ENCODE results near the gene LRMDA. TPM values are rescaled to one million over a fixed set of nuclear protein-coding genes. Genes with fewer than 3 reads are reported as not detected.

LRMDA gene
- total and polyA plus RNA-seq, 2 of the 4 experiments (the other 2 are of a cell fraction): 0.07 TPM; not detected in 1

DNA sequence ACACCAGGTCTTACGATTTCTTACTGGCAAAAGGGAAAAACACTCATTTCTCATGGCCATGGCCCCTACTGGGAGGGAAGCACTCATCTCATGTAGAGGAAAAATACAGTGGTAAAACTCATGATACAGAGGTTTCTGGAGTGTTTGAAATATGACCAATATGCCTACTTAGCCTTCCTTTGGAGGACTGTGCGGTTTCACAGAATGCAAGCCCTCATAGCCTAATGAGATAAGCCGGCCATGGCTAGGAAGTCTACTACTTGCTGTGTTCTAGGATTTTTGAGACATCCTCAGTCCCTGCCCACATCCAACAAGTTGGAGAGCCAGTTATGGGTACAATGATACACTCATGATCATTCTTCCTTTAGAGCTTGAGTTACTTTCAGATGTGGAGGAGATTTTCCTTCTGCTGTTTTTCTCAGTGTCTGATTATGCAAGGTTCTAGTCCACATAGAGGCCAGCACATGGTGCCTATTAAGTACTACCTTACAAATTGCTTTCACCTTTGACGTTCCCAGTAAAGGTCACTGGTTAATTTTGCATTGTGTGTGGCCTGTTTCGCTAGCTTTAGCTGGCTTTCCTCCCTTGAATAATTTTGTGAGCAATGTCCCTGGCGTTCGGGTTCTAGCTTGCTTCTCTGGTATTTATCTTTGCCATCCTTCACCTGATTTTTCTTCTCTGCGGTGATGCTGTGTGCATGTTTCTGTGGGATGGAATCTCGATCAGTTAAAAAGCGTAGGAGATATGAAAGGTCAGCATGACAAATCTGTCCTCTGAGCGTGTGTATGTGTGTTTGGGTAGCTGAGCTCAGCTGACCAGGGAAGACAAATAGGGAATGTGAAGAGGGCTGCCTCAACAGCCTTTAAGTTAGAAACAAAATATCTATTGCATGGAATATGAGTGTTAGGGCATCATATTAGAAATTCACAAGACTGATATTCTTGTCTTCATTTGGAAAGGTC is 295.4 kb downstream of the LRMDA start:
- intact Hi-C loops (cut with micrococcal nuclease): no loop called here
- H3K27me3 ChIP-seq (ENCODE audit: control insufficient read depth, insufficient read depth, low read length): peaks cover 3% of the 10 kb centered on the region; the same call in 1 of the 2 replicates
- 20% methylated on average over 1 of the region's 11 CpGs; no CpG with 5 or more reads in 1 of the 2 experiments for WGBS, 2 experiments (ENCODE audit: extremely low coverage in 2 of 2, insufficient read length in 1 of 2)
- H4K91ac ChIP-seq (ENCODE audit: insufficient read depth, low read depth, low read length): no peak overlapping the region
- no peak overlapping the region for H2AFZ ChIP-seq (replicated peaks; ENCODE audit: low read length, poor library complexity)
- H4K5ac ChIP-seq (ENCODE audit: low read depth, low read length): no peak overlapping the region
- BruUV-seq (replicated peaks): no TSS peak
- H3K4me2 ChIP-seq (ENCODE audit: low read depth, low read length): no peak overlapping the region
- no peaks in the 10 kb centered on the region for H3K79me1 ChIP-seq (ENCODE audit: low read depth in 1 of 2, low read length in 2 of 2)
- H2BK120ac ChIP-seq (ENCODE audit: low read depth, low read length): no peak overlapping the region
- ChIA-PET POLR2A (ENCODE audit: unreplicated experiment) (no interaction called here), CTCF (no interaction called here)
- H3K56ac ChIP-seq (ENCODE audit: extremely low read depth, insufficient read depth, low read length): no peak overlapping the region
- no peak overlapping the region for H3K4me3 ChIP-seq (ENCODE audit: insufficient read depth, low read depth, low read length)
- H3K14ac ChIP-seq (replicated peaks; ENCODE audit: low read depth, low read length): no peak overlapping the region
- no peak overlapping the region for H2AK5ac ChIP-seq (ENCODE audit: low read depth, low read length)
- H4K8ac ChIP-seq (ENCODE audit: low read depth in 2 of 2, low read length in 2 of 2): no peak overlapping the region
- dilution Hi-C loops (cut with HindIII; ENCODE audit: low sequenced_read_pairs, unreplicated experiment): no loop called here
- ATAC-seq (ENCODE audit: low read depth): no peak
- no peak overlapping the region for H3K18ac ChIP-seq (ENCODE audit: low read depth, low read length)
- in situ Hi-C loops (cut with MboI; ENCODE audit: low sequenced_read_pairs): no loop called here
- H3K23ac ChIP-seq (ENCODE audit: low read depth, low read length): no peak overlapping the region
- no peak overlapping the region for H2AK9ac ChIP-seq (replicated peaks; ENCODE audit: low read depth, low read length, poor library complexity)
- H3K9me3 ChIP-seq (ENCODE audit: control insufficient read depth, insufficient read depth, low read length): no peaks in the 10 kb centered on the region
- no peak overlapping the region for H3K27ac ChIP-seq (ENCODE audit: insufficient read depth, low read length)
- no peak overlapping the region for H3K4ac ChIP-seq (ENCODE audit: low read depth, low read length)
- no peaks in the 10 kb centered on the region for H3K4me1 ChIP-seq (ENCODE audit: control insufficient read depth, insufficient read depth, low read length)
- no peak overlapping the region for H3K9ac ChIP-seq (ENCODE audit: low read depth, low read length)
- H2BK5ac ChIP-seq (ENCODE audit: low read depth, low read length, poor library complexity, severe bottlenecking): no peak overlapping the region
- no peak overlapping the region for H2BK15ac ChIP-seq (ENCODE audit: low read depth, low read length)
- H3K9me1 ChIP-seq (ENCODE audit: insufficient read depth, low read length): no peaks in the 10 kb centered on the region
- H2BK20ac ChIP-seq (ENCODE audit: low read depth, low read length): no peak overlapping the region
- DNase-seq: no peak
- no peaks in the 10 kb centered on the region for H3K36me3 ChIP-seq (ENCODE audit: control insufficient read depth, insufficient read depth, low read length)
- H4K20me1 ChIP-seq (ENCODE audit: insufficient read depth, low read length): no peaks in the 10 kb centered on the region
- TF ChIP-seq CEBPB (IDR thresholded peaks at IDR 0.05; ENCODE audit: low read depth, low read length) (no peak), BHLHE40 (IDR thresholded peaks at IDR 0.05; ENCODE audit: low read depth, low read length) (no peak), MXI1 (IDR thresholded peaks at IDR 0.05; ENCODE audit: borderline replicate concordance, low read depth, low read length) (no peak), FOS (IDR thresholded peaks at IDR 0.05; ENCODE audit: low read depth, low read length) (no peak), POLR2A (IDR thresholded peaks at IDR 0.05; ENCODE audit: low read depth, low read length) (no peak), CHD1 (IDR thresholded peaks at IDR 0.05; ENCODE audit: low read depth, low read length) (no peak), MAFK (IDR thresholded peaks at IDR 0.05; ENCODE audit: low read depth, low read length) (no peak), RCOR1 (IDR thresholded peaks at IDR 0.05; ENCODE audit: insufficient replicate concordance, low read length) (no peak), SMC3 (IDR thresholded peaks at IDR 0.05; ENCODE audit: low read depth, low read length) (no peak), MAZ (IDR thresholded peaks at IDR 0.05; ENCODE audit: borderline replicate concordance, low read depth, low read length) (no peak), NFE2L2 (IDR thresholded peaks at IDR 0.05; ENCODE audit: low read depth, low read length) (no peak), RFX5 (IDR thresholded peaks at IDR 0.05; ENCODE audit: low read depth, low read length) (no peak)
- TF ChIP-seq, protein P1, sequence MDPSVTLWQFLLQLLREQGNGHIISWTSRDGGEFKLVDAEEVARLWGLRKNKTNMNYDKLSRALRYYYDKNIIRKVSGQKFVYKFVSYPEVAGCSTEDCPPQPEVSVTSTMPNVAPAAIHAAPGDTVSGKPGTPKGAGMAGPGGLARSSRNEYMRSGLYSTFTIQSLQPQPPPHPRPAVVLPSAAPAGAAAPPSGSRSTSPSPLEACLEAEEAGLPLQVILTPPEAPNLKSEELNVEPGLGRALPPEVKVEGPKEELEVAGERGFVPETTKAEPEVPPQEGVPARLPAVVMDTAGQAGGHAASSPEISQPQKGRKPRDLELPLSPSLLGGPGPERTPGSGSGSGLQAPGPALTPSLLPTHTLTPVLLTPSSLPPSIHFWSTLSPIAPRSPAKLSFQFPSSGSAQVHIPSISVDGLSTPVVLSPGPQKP (IDR thresholded peaks at IDR 0.05; ENCODE audit: borderline replicate concordance, low read depth, low read length): no peak
- TF ChIP-seq, protein P2, sequence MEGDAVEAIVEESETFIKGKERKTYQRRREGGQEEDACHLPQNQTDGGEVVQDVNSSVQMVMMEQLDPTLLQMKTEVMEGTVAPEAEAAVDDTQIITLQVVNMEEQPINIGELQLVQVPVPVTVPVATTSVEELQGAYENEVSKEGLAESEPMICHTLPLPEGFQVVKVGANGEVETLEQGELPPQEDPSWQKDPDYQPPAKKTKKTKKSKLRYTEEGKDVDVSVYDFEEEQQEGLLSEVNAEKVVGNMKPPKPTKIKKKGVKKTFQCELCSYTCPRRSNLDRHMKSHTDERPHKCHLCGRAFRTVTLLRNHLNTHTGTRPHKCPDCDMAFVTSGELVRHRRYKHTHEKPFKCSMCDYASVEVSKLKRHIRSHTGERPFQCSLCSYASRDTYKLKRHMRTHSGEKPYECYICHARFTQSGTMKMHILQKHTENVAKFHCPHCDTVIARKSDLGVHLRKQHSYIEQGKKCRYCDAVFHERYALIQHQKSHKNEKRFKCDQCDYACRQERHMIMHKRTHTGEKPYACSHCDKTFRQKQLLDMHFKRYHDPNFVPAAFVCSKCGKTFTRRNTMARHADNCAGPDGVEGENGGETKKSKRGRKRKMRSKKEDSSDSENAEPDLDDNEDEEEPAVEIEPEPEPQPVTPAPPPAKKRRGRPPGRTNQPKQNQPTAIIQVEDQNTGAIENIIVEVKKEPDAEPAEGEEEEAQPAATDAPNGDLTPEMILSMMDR (conservative IDR thresholded peaks at IDR 0.05; ENCODE audit: low read depth, low read length): no peak
- TF ChIP-seq, protein P3, sequence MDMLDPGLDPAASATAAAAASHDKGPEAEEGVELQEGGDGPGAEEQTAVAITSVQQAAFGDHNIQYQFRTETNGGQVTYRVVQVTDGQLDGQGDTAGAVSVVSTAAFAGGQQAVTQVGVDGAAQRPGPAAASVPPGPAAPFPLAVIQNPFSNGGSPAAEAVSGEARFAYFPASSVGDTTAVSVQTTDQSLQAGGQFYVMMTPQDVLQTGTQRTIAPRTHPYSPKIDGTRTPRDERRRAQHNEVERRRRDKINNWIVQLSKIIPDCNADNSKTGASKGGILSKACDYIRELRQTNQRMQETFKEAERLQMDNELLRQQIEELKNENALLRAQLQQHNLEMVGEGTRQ (IDR thresholded peaks at IDR 0.05; ENCODE audit: low read depth, low read length): no peak

All from IMR-90 (cell line).